22Rv1 (cell line): ENCODE measurements around the gene PCDHA9.
"Not testable (repeated sequence)": the region's sequence is repeated elsewhere in the genome, so short reads cannot be mapped to it uniquely, and the experiment has no call there.

Experiments
- H3K27ac ChIP-seq: fragments of 450-650 bp; 2 replicates; pipeline ENCODE4 v1.5.1; 2017
- ZFX ChIP-seq: fragments of 450-650 bp; IDR thresholded peaks from 2 replicates; pipeline ENCODE4 v1.6.1; 2017; ENCODE audit warnings: antibody characterized with exemption, borderline replicate concordance
- TF ChIP-seq, protein P1 (sequence below): fragments of 450-650 bp; IDR thresholded peaks from 2 replicates; pipeline ENCODE4 v1.5.1; 2017; ENCODE audit warnings: mild to moderate bottlenecking

The PCDHA9 gene

DNA sequence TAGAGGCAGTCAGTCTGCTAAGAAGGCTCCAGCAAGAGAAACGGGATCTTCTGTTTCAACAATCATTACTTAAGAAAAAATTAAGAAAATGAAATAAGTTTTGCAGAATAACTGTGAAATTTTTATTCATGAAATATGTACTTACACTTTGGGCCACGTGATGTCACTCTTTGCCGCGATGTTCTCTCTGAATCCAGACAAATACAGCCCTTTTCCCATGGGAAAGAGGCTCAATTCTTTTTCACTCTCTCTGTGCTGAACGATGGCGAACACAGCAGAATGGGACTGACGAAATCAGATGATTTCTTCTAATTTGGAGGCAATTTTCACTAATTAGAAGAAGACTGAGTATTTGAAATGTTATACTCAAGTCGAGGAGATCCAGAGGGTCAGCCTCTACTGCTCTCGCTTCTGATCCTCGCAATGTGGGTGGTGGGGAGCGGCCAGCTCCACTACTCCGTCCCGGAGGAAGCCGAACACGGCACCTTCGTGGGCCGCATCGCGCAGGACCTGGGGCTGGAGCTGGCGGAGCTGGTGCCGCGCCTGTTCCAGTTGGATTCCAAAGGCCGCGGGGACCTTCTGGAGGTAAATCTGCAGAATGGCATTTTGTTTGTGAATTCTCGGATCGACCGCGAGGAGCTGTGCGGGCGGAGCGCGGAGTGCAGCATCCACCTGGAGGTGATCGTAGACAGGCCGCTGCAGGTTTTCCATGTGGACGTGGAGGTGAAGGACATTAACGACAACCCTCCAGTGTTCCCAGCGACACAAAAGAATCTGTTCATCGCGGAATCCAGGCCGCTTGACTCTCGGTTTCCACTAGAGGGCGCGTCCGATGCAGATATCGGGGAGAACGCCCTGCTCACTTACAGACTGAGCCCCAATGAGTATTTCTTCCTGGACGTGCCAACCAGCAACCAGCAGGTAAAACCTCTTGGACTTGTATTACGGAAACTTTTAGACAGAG is at the start of gene PCDHA9:
PCDHA9 (plus strand) TSS at position 244 of the 964 bp plus-strand sequence; CDS start at position 358, 114 bp downstream.
- H3K27ac ChIP-seq, result not testable (repeated sequence)

GRCh38 chr5:140800816-140801493 is 47.2 kb upstream of the PCDHA9 start, which contains the start of gene PCDHA3:
Gene PCDHA3, plus strand, starts transcription at chr5:140801057.
- no peak within 1 kb of the TSS for H3K27ac ChIP-seq
- no peak for TF ChIP-seq ZFX
- TF ChIP-seq, protein P1, sequence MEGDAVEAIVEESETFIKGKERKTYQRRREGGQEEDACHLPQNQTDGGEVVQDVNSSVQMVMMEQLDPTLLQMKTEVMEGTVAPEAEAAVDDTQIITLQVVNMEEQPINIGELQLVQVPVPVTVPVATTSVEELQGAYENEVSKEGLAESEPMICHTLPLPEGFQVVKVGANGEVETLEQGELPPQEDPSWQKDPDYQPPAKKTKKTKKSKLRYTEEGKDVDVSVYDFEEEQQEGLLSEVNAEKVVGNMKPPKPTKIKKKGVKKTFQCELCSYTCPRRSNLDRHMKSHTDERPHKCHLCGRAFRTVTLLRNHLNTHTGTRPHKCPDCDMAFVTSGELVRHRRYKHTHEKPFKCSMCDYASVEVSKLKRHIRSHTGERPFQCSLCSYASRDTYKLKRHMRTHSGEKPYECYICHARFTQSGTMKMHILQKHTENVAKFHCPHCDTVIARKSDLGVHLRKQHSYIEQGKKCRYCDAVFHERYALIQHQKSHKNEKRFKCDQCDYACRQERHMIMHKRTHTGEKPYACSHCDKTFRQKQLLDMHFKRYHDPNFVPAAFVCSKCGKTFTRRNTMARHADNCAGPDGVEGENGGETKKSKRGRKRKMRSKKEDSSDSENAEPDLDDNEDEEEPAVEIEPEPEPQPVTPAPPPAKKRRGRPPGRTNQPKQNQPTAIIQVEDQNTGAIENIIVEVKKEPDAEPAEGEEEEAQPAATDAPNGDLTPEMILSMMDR, result peak; percentile 31; the same call in 1 of the 2 replicates

DNA sequence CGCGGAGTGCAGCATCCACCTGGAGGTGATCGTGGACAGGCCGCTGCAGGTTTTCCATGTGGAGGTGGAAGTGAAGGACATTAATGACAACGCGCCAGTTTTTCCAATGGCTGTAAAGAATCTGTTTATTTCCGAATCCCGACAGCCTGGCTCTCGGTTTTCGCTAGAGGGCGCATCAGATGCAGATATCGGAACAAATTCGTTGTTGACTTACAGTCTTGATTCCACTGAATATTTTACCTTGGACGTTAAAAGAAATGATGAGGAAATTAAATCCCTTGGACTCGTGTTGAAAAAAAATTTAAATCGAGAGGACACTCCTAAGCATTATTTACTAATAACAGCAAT is 46.7 kb upstream of the PCDHA9 start:
- no peak for TF ChIP-seq ZFX
- TF ChIP-seq, protein P1, result no peak
- H3K27ac ChIP-seq, result no peak overlapping the region

DNA sequence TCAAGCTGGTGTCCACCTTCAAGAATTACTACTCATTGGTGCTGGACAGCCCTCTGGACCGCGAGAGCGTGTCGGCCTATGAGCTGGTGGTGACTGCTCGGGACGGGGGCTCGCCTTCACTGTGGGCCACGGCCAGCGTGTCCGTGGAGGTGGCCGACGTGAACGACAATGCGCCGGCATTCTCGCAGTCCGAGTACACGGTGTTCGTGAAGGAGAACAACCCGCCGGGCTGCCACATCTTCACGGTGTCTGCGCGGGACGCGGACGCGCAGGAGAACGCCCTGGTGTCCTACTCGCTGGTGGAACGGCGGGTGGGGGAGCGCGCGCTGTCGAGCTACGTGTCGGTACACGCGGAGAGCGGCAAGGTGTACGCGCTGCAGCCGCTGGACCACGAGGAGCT is 45.8 kb upstream of the PCDHA9 start:
- not testable (repeated sequence) for H3K27ac ChIP-seq

DNA sequence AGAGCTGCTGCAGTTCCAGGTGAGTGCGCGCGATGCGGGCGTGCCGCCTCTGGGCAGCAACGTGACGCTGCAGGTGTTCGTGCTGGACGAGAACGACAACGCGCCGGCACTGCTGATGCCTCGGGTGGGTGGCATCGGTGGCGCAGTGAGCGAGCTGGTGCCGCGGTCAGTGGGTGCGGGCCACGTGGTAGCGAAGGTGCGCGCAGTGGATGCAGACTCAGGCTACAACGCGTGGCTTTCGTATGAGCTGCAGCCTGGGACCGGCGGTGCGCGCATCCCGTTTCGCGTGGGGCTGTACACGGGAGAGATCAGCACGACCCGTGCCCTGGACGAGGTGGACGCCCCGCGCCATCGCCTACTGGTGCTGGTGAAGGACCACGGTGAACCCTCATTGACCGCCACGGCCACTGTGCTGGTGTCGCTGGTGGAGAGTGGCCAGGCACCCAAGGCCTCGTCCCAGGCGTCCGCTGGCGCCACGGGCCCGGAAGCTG is 45.4 kb upstream of the PCDHA9 start:
- no peak for TF ChIP-seq ZFX
- TF ChIP-seq, protein P1, result no peak
- no peak overlapping the region for H3K27ac ChIP-seq

DNA sequence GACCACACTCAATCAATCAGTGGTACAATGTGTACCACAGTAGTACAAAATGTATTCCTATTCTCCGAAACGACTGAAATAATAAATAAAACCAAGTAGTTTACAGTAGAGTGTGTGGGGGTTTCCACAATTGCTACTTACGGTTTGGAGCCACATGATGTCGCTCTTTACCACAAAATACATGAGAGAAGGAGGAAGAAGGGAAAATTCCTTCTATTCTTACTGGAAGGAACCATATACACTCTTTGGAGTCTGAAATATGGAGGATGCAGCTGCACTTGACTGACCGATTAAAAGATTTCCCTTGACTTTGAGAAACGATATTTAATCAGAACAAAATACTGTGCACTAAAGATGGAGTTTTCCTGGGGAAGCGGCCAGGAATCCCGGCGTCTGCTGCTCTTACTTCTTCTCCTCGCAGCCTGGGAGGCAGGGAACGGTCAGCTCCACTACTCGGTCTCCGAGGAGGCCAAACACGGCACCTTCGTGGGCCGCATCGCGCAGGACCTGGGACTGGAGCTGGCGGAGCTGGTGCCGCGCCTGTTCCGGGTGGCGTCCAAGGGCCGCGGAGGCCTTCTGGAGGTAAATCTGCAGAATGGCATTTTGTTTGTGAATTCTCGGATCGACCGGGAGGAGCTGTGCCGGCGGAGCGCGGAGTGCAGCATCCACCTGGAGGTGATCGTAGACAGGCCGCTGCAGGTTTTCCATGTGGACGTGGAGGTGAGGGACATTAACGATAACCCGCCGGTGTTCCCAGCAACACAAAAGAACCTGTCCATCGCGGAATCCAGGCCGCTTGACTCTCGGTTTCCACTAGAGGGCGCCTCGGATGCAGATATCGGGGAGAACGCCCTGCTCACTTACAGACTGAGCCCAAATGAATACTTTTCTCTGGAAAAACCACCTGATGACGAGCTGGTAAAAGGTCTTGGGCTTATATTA is 41.1 kb upstream of the PCDHA9 start, which contains the start of gene PCDHA4:
PCDHA4 (plus strand) TSS at position 235 of the 942 bp plus-strand sequence.
- H3K27ac ChIP-seq, result peak within 1 kb of the TSS; percentile 78
- TF ChIP-seq, protein P1, result peak; percentile 80
- TF ChIP-seq ZFX, result no peak

GRCh38 chr5:140808241-140808888 is 39.8 kb upstream of the PCDHA9 start:
- not testable (repeated sequence) for H3K27ac ChIP-seq

- H3K27ac ChIP-seq, result no peak overlapping the region
- TF ChIP-seq ZFX, result no peak
- TF ChIP-seq, protein P1, result no peak
These were observed 39.3 kb upstream of the PCDHA9 start for GRCh38 chr5:140808889-140809291.
